Stimulated activated CD8-positive, alpha-beta memory T cell treated with anti-CD3 and anti-CD28 coated beads, Interleukin-15, amount 100 ng/mL, for 48 hours (primary cell): ENCODE results near the gene COBL.

Source experiments
- DNase-seq, 2 donors: peaks; one replicate each; pipeline ENCODE4 v3.0.0-alpha.2; 2020; ENCODE audit warnings: low read depth in 2 of 2

Gene COBL

GRCh38 chr7:51021906-51022570 lies 294.6 kb downstream of the COBL start:
- DNase-seq, result no peak

- no peak for DNase-seq
Observed at GRCh38 chr7:51020944-51021343, 295.7 kb downstream of the COBL start.

- DNase-seq, result no peak
Observed at GRCh38 chr7:51019891-51020870, 296.4 kb downstream of the COBL start.

GRCh38 chr7:51019191-51019844 lies 297.3 kb downstream of the COBL start:
- no peak for DNase-seq

- no peak for DNase-seq
Observed at GRCh38 chr7:51017576-51018535, 298.8 kb downstream of the COBL start.

GRCh38 chr7:51016546-51016945 lies 300.1 kb downstream of the COBL start:
- DNase-seq, result no peak

GRCh38 chr7:51015581-51015980 lies 301.0 kb downstream of the COBL start:
- DNase-seq, result no peak

GRCh38 chr7:51014811-51015210 lies 301.8 kb downstream of the COBL start:
- no peak for DNase-seq

- DNase-seq, result no peak
Observed at GRCh38 chr7:51013861-51014511, 302.6 kb downstream of the COBL start.

- DNase-seq, result no peak
Observed at GRCh38 chr7:51013218-51013786, 303.3 kb downstream of the COBL start.

GRCh38 chr7:51012569-51013217 lies 303.9 kb downstream of the COBL start:
- no peak for DNase-seq

GRCh38 chr7:51011710-51012350 lies 304.8 kb downstream of the COBL start:
- no peak for DNase-seq

GRCh38 chr7:51010534-51010933 lies 306.1 kb downstream of the COBL start:
- DNase-seq, result no peak

- DNase-seq, result no peak
Observed at GRCh38 chr7:51009716-51010496, 306.7 kb downstream of the COBL start.

- no peak for DNase-seq
Observed at GRCh38 chr7:51007551-51008505, 308.8 kb downstream of the COBL start.

GRCh38 chr7:51006483-51007235 lies 309.9 kb downstream of the COBL start:
- no peak for DNase-seq

GRCh38 chr7:51005074-51005473 lies 311.5 kb downstream of the COBL start:
- no peak for DNase-seq
